Activated CD4-positive, alpha-beta T cell treated with anti-CD3 and anti-CD28 coated beads, Interleukin-2, amount 50 U/mL, for 1 hour (primary cell): ENCODE data around the gene IKZF5.

ENCODE experiments used
- DNase-seq: peaks from one replicate; pipeline ENCODE4 v3.0.0-alpha.2; 2020

Gene IKZF5

GRCh38 chr10:123008355-123009104, at the start of gene IKZF5, which contains the start of gene ACADSB:
IKZF5 (minus strand) TSS chr10:123008795; CDS start chr10:122998625, 10,170 bp downstream.
ACADSB (plus strand) TSS chr10:123009006; CDS start chr10:123009030, 24 bp downstream.
- peak; percentile 95 for DNase-seq

- DNase-seq, result no peak
Measured at GRCh38 chr10:123057968-123058367, 49.4 kb upstream of the IKZF5 start.

- DNase-seq, result no peak
Measured at GRCh38 chr10:123045961-123046731, 37.6 kb upstream of the IKZF5 start.

- DNase-seq, result no peak
Measured at GRCh38 chr10:123044391-123044790, 35.8 kb upstream of the IKZF5 start.

- DNase-seq, result peak; percentile 37
Measured at GRCh38 chr10:123043409-123043925, 34.9 kb upstream of the IKZF5 start.

- no peak for DNase-seq
Measured at GRCh38 chr10:123042708-123043408, 34.3 kb upstream of the IKZF5 start.

GRCh38 chr10:123039632-123039930, 31.0 kb upstream of the IKZF5 start:
- no peak for DNase-seq

- no peak for DNase-seq
Measured at GRCh38 chr10:123038782-123039631, 30.4 kb upstream of the IKZF5 start.

- DNase-seq, result no peak
Measured at GRCh38 chr10:123035467-123036086, 27.0 kb upstream of the IKZF5 start.

- DNase-seq, result no peak
Measured at GRCh38 chr10:123034332-123034731, 25.7 kb upstream of the IKZF5 start.

- no peak for DNase-seq
Measured at GRCh38 chr10:123031124-123031523, 22.5 kb upstream of the IKZF5 start.

- DNase-seq, result no peak
Measured at GRCh38 chr10:123027861-123028260, 19.3 kb upstream of the IKZF5 start.

- no peak for DNase-seq
Measured at GRCh38 chr10:123026302-123026701, 17.7 kb upstream of the IKZF5 start.

GRCh38 chr10:123024540-123024939, 15.9 kb upstream of the IKZF5 start:
- DNase-seq, result no peak

- DNase-seq, result no peak
Measured at GRCh38 chr10:123021517-123021916, 12.9 kb upstream of the IKZF5 start.

GRCh38 chr10:123019941-123020703, 11.5 kb upstream of the IKZF5 start:
- DNase-seq, result no peak

GRCh38 chr10:123019264-123019663, 10.7 kb upstream of the IKZF5 start:
- DNase-seq, result no peak

- DNase-seq, result no peak
Measured at GRCh38 chr10:123018531-123018930, 9.9 kb upstream of the IKZF5 start.

GRCh38 chr10:123017421-123018165, 9.0 kb upstream of the IKZF5 start:
- DNase-seq, result no peak

- DNase-seq, result no peak
Measured at GRCh38 chr10:123016228-123016627, 7.6 kb upstream of the IKZF5 start.
